HG02798 (cell line): Measurements from ENCODE around the gene PTPN7.
A peak's percentile ranks its signal among the peaks of the same experiment; 100 is the strongest.

Experiments
- ATAC-seq: cut with Tn5 transposase; IDR thresholded peaks from one replicate; pipeline ENCODE4 v1.9.1; 2021; ENCODE audit warnings: mild to moderate bottlenecking; ENCODE audit not compliant: unreplicated experiment, poor library complexity

The PTPN7 gene

DNA sequence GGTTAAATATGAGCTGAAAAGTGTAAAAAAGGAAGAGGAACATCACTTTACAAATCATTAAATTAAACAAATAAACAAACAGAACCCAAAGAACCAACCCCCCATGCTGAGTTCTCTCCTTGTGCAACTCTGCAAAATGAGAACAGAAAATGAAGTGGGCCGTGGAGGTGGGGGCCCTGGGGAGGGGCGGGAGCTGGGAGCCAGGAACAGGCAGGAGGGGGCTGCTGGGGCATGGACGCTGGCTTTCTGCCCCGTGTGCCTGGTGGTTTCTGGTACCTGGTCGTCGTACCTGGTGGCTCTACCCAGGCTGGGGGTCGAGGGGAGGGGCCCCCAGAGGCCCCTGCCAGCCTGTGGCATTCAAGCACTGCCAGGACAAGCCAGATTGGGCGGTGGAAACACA is 26.9 kb downstream of the PTPN7 start:
- no peak for ATAC-seq

DNA sequence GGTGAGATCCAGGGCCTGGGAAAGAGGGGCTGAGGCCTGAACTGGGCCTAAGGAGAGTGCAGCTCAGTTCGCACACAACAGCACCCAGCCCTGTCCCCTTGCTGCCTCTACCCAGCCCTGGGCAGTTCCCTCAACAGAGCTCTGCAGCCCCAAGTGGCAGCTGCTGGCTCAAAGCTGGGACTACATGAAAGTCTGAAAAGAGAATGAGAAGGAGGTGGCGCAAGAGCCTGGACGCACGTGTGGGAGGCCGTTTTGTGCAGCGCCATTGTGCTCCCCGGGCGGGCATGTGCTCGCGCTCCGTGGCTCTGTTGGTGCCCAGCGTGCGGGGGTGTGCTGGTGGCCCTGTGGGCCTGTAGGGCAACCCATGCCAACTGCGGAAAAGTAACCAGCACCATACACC is 27.4 kb downstream of the PTPN7 start:
- ATAC-seq, result no peak

DNA sequence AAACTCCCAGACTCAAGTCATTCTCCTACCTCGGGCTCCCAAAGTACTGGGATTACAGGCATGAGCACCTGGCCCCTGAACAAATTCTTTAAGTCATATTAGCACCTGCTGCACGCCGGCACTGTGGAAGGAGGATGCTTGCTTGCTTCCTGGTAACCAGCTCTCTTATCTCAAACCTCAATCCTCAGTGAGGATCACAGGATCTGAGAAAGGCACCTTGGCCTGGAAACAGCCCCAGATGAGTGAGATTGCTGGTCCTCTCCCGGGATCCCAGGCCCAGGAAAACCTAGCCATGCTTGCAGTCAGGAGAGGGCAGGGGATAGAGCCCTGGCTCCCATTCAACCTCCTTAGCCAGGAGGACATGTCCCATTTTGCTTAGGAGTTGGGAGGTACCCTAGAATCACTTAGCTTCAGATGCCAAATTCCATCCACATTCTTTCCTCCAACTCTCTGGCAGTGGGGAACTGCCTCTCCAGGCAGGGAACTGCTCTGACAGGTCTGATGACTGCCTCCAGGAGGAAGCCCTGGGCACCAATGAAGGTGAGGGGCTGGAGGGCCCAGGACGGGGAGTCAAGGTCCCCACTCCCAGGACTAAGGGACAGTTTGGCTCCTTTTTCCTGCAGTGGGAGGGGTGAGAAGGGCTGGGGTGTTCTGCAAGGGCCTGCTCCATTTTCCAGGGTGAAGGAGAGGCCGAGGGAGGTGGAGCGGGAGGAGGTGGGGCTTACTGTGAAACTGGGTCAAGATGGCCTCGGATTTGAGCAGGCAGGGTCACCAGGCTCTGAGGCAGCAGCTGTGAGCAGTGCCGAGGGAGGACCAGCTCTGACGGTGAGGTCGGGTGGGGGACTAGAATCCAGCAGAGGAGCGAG is 28.2 kb downstream of the PTPN7 start:
- no peak for ATAC-seq

DNA sequence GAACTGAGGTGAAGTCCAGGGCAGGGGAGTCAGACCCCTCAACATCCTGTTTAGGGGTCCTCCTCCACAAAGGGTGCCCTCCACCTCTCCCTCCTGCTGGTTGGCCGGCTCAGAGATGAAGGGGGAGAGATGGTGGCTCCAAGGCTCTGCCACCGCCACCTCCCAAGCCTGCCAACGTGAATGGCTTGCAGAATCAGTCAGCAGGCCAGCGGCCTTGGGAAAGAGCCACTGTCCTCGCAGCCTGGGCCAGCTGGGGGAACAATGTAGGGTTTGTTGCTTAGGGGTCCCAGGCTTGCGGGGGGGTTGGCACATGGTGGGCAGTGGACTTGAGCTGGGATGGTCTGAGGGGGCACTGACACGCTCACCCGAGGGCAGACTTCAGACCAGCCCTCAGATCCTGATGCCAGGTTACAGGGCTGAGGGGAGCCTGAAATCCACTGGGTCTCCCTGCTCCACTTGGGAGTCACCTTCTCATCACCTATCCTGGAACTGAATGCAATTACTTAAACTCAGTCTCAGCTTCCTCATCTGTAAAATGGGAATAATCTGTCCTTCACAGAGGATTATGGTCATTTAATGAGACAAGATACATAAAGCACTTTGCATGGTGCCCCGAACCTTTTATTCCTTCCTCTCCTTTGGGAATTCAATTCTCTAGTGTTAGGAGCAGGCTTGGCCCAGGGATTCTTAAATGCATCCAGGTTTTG is 29.4 kb downstream of the PTPN7 start:
- no peak for ATAC-seq

DNA sequence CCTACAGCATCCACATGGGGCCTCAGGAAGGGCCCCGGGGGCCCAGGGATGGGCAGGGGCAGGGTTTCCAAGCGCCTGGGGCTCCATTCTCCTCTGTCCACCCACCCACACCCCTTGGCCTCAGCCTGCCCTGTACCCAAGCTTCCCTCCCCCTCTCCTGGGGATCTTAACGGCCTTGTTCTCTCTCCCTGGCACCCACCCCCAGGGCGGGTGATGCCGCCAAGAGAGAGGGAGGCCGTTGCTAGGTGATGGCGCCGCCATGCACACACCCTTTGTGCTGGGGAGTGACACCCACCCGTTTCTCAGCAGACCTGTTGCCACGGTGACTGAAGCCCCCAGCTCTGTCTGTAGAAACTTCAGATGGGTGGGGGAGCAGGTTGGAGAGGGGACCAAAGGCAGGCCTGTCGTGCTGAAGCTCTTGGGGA is 30.1 kb downstream of the PTPN7 start:
- no peak for ATAC-seq

DNA sequence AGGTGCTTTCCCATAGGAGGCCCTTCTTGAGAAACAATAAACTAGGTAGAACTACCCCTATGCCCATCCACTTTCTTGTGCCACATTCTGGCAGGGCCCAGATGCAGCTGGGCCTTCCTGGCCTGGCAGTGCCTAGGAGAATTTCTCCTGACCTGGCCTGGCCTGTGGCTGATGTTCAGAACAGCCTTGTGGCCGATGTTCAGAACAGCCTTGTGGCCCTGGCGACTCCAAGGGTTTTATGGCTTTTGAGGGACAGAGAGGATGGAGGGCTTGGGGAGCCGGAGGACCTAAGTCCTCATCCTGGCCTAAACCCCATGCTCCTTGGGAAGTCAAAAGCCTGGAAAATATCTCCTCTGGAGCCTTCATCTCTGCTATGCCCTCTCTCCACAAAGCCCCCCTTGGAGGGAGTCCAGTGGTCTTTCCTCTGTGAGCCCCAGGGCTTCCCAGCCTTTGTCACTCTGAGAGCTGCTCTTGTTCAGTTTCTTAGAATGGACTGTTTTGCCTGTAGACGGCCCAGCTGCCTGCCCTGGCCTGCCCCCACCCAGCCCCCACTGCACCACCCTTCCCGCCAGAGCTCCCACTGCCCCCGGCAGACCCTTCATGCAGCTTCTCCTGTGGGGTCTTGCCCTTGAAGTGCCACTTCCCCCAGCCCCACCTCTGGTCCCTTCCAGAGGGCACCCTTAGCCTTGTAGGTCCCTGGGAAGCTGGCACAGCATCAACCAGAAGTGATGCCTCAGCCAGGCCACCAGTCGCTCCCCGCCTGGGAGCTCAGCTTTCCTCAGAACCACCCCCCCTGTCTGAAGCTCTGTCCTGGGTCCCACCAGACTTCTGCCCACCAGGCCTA is 30.7 kb downstream of the PTPN7 start:
- no peak for ATAC-seq

DNA sequence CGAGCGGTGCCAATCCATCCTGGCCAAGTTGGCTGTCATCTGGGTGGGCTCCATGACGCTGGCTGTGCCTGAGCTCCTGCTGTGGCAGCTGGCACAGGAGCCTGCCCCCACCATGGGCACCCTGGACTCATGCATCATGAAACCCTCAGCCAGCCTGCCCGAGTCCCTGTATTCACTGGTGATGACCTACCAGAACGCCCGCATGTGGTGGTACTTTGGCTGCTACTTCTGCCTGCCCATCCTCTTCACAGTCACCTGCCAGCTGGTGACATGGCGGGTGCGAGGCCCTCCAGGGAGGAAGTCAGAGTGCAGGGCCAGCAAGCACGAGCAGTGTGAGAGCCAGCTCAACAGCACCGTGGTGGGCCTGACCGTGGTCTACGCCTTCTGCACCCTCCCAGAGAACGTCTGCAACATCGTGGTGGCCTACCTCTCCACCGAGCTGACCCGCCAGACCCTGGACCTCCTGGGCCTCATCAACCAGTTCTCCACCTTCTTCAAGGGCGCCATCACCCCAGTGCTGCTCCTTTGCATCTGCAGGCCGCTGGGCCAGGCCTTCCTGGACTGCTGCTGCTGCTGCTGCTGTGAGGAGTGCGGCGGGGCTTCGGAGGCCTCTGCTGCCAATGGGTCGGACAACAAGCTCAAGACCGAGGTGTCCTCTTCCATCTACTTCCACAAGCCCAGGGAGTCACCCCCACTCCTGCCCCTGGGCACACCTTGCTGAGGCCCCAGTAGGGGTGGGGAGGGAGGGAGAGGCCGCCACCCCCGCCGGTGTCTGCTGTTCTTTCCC is 32.4 kb downstream of the PTPN7 start:
- ATAC-seq, result no peak

DNA sequence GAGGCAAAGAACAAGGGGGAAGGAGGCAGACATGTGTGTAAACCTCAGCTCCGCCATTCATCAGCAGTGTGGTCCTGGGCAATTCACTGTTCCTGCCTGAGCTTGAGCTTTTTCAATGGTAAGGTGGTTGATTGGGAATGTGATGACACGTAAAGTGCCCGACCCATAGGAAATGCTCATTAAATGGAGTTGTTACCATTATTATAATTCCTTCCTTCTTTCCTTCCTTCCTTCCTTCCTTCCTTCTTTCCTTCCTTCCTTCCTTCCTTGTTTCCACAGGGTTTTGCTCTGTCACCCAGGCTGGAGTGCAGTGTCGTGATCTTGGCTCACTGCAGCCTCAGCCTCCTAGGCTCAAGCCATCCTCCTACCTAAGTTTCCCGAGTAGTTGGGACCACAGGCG is 33.3 kb downstream of the PTPN7 start:
- ATAC-seq, result no peak

DNA sequence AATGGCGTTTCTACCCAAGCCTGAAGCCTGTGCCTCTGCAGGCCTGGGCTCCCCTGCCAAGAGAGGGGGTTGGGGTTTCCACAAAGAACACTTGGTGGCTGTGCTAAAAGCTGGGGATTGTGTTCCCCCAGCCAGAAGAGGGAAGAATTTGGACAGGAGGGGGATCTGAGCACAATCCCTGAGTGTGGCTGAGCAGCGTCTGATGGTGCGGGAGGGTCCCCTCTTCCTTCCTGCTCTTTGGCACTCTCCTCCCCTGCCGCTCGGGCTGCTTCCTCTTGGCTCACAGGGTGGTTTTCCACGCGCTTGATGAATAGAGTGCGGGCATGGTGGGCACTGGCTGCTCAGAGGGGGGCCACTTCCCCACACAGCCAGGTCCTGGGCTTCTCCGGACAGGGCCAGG is 34.0 kb downstream of the PTPN7 start:
- no peak for ATAC-seq

DNA sequence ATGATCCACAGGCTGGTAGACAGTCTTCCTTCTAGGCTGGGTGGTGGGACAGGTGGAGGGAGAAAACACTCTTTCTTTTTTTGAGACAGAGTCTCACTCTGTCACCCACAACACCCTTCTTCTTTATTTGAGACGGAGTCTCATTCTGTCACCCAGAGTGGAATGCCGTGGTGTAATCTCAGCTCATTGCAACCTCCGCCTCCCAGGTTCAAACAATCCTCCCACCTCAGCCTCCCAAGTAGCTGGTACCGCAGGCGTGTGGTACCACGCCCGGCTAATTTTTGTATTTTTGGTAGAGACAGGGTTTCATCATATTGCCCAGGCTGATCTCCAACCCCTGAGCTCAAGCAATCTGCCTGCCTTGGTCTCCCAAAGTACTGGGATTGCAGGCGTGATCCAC is 34.8 kb downstream of the PTPN7 start:
- ATAC-seq, result no peak

DNA sequence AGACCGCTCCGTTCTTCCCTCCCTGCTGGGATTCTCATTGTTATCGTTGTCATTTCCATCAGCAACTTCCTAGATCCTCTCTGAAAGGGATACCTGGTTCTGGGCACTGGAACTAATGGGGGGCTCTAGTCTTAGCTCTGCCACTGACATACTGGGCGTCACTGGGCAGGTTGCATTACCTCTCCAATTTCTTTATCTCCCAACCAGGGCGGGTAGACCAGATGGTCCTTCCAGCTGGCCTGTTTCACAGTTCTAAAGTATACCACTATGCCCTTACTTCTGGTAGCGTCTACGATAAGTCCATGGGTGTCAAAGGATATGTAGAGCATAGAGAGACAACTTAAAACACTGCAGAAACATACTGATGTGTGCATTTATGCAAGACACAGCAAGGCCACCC is 36.3 kb downstream of the PTPN7 start:
- ATAC-seq, result no peak

DNA sequence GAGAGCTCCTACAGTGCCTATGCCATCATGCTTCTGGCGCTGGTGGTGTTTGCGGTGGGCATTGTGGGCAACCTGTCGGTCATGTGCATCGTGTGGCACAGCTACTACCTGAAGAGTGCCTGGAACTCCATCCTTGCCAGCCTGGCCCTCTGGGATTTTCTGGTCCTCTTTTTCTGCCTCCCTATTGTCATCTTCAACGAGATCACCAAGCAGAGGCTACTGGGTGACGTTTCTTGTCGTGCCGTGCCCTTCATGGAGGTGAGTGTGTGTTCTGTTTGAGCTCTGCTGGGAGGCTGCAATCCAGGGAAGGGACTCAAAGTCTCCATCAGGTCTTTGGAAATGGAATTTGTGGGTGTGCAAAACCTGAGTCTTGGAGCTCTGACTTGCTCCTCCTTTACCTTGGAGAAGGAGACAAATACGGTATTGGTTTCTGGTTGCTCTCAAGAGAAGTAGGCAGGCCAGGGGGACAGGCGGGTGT is 37.0 kb downstream of the PTPN7 start:
- ATAC-seq, result no peak

DNA sequence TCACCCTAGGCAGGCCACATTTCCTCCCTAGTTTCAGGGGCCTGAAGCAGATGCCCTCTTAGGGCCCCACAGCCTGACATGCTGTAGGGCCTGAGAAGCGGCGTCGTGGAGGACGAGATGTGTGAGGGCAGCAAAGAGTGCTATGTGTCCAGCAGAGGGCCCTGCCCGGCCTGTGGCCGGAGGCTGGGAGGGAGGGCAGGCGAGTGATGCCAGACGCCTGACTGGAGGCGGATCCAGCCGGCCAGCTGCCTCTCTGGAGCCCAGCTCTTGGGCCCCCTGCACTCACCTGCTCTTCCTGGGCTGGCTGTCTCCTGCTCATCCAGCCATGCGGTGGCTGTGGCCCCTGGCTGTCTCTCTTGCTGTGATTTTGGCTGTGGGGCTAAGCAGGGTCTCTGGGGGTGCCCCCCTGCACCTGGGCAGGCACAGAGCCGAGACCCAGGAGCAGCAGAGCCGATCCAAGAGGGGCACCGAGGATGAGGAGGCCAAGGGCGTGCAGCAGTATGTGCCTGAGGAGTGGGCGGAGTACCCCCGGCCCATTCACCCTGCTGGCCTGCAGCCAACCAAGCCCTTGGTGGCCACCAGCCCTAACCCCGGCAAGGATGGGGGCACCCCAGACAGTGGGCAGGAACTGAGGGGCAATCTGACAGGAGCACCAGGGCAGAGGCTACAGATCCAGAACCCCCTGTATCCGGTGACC is 37.6 kb downstream of the PTPN7 start, which contains the start of gene GPR37L1:
GPR37L1 (plus strand) TSS at position 279 of the 697 bp plus-strand sequence; CDS start at position 326, 47 bp downstream.
- no peak for ATAC-seq

DNA sequence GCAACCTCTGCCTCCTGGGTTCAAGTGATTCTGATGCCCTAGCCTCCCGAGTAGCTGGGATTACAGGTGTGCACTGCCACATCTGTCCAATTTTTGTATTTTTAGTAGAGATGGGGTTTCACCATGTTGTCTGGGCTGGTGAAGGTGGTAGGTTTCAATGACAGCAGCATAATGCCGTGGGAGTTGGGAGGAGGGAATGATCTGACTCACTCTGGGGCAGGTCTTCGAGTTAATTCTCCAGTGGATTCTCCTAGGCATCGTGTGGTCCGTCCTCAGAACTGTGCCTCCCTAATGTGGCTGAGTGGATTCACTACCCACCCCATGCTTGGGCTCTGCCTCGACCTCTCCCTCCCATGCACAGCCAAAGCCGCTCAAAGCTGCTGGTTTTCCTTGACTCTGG is 39.4 kb downstream of the PTPN7 start:
- ATAC-seq, result no peak

DNA sequence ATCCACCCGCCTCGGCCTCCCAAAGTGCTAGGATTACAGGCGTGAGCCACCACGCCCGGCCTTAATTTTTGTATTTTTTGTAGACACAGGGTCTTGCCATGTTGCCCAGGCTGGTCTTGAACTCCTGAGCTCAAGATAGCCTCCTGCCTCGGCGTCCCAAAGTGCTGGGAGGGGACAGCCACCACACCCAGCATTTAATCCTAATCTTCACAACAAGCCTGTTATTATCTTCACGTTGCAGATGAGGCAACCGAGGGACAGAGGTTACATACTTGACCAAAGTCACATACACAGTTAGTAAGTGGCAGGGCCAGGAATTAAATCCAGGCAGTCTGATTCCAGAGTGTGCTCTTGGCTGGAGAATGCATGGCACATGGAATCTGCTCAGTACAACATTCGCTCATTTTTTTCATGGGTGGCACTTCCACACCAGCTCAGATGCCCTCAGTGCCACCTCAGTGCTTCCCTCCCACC is 42.5 kb downstream of the PTPN7 start:
- no peak for ATAC-seq

DNA sequence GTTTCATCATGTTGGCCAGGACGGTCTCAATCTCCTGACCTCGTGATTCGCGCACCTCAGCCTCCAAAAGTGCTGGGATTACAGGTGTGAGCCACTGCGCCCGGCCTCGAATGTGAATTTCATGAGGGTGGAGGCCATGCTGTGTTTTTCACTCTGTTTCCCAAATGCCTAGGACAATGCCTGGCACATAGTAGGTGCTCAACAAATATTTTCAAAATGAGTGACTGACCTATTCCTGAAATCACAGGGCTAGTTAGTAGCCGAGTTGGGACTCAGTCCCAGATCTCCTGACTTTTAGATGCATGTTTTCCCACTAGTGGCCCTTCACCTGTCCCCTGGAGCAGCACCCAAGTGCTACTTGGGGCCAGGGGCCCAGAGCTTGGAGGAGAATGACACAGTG is 44.1 kb downstream of the PTPN7 start:
- ATAC-seq, result no peak

DNA sequence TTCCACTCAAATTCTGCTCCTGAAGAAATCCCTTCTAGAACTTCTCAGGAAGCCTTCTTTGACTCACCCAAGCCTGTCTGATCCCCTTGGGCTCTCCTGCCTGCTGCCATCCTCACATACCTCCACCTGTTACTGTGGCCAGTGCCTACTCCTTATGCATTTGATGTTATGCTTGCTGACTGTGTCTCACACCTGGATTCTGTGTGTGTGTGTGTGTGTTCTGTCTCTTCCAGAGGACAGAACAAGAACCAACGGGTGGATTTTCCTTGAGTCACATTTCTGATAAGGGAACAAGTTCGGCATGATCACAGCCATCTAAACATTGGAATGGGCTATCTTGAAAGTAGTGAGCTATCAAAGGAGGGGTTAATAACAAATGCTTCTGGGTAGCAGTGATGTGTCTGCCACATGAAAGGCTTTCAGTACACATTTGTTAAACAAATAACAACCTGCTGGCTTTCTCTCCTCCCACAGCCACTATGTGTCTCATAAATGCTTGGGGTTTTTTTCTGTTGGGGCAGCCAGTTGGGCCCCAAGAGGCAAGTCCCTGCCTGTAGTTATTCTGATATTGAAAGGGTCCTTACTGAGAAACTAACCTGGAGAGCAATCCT is 46.6 kb downstream of the PTPN7 start:
- ATAC-seq, result peak; percentile 64

DNA sequence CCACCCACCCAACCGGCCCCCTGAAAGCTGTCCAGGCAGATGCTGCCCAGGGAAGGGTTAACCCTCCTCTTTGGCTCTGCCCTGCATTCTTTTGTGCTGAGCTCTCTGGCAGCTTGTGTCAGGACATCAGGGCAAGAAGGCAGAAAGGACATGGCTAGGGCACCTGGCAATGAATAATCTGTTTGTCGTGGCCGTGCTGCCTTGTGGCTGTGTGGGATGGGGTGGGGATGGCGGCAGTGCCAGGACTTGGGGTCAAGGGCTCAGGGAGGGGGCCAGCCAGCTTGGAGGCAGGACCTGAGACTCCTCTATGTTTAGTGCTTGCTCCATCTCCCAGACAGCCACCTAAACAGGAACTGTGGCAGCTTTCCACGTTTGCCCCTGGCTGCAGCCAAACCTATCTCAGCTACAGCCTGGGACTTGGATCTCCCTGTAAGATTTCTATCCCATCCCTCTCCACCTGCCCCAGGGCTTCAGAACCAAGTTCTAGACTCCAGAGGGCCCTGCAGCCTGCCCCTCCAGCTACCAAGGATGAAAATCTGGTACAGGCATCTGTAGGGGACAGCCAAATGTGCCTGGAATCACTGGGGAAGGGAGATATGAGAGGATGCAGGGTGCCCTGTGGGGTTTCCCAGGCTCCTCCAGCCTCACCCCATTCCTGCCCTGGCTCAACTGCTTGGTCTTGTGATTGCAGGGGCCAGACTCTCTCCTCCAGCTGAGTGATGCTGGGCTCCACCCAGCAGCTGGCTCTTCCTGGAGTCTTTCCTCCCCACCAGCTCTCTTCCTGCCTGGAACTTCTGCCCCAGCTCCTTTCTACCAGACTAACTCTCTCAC is 47.3 kb downstream of the PTPN7 start:
- ATAC-seq, result no peak
